K562 (cell line): ENCODE results near the gene SEPTIN2. TPM values are rescaled to one million over a fixed set of nuclear protein-coding genes. Genes with fewer than 3 reads are reported as not detected.

Source experiments
- ATF7 ChIP-seq: fragments of 450-650 bp; IDR thresholded peaks from 2 replicates; pipeline ENCODE4 v1.7.1; 2014; ENCODE audit warnings: mild to moderate bottlenecking, moderate library complexity
- CEBPB ChIP-seq: fragments of 450-650 bp; IDR thresholded peaks from 2 replicates; pipeline ENCODE4 v1.6.1; 2016; ENCODE audit warnings: missing genetic modification characterization, missing compliant biosample characterization
- CGGBP1 ChIP-seq: fragments of 250-450 bp; sonication (Bioruptor Pico); IDR thresholded peaks from 2 replicates; pipeline ENCODE4 v1.9.0; 2021; ENCODE audit warnings: mild to moderate bottlenecking
- CREBBP ChIP-seq: IDR thresholded peaks from one replicate; pipeline ENCODE4 v1.6.1; 2012; ENCODE audit warnings: low read depth, mild to moderate bottlenecking, control low read depth, inconsistent platforms, low read length
- CXXC5 ChIP-seq: fragments of 250-450 bp; sonication (Bioruptor Pico); IDR thresholded peaks from 2 replicates; pipeline ENCODE4 v1.8.0; 2022; ENCODE audit warnings: inconsistent platforms, mild to moderate bottlenecking, moderate library complexity
- DMBX1 ChIP-seq: fragments of 250-450 bp; sonication (Bioruptor Pico); IDR thresholded peaks from 2 replicates; pipeline ENCODE4 v1.8.0; 2022; ENCODE audit warnings: inconsistent platforms, mild to moderate bottlenecking, moderate library complexity, borderline replicate concordance
- DPF2 ChIP-seq: fragments of 450-650 bp; IDR thresholded peaks from 2 replicates; pipeline ENCODE4 v1.6.1; 2016
- ETV1 ChIP-seq: fragments of 450-650 bp; conservative IDR thresholded peaks from 2 replicates; pipeline ENCODE4 v1.6.1; 2016; ENCODE audit warnings: missing genetic modification characterization, control low read depth, low read depth, missing compliant biosample characterization
- ID3 ChIP-seq, 2 experiments: fragments of 250-450 bp in 1 of 2; fragments of 450-650 bp in 1 of 2; sonication (Bioruptor Pico) in 1 of 2; IDR thresholded peaks; 2 replicates each; pipeline versions ENCODE4 v1.6.1 to v1.8.0; 2016 to 2021; ENCODE audit warnings: mild to moderate bottlenecking in 2 of 2, moderate library complexity in 2 of 2, missing compliant biosample characterization in 1 of 2, missing genetic modification characterization in 1 of 2
- IRF9 ChIP-seq: fragments of 450-650 bp; IDR thresholded peaks from 2 replicates; pipeline ENCODE4 v1.6.1; 2016; ENCODE audit warnings: missing biosample characterization, missing genetic modification characterization
- LARP7 ChIP-seq: fragments of 450-650 bp; IDR thresholded peaks from 2 replicates; pipeline ENCODE4 v1.6.1; 2016
- LEF1 ChIP-seq: fragments of 450-650 bp; IDR thresholded peaks from 2 replicates; pipeline ENCODE4 v1.6.1; 2016; ENCODE audit warnings: mild to moderate bottlenecking
- MBD1 ChIP-seq: fragments of 250-450 bp; sonication (Bioruptor Pico); IDR thresholded peaks from 2 replicates; pipeline ENCODE4 v1.8.0; 2022; ENCODE audit warnings: inconsistent platforms
- MXD1 ChIP-seq: fragments of 250-450 bp; sonication (Bioruptor Pico); IDR thresholded peaks from 2 replicates; pipeline ENCODE4 v1.8.0; 2021; ENCODE audit warnings: borderline replicate concordance, mild to moderate bottlenecking, moderate library complexity; ENCODE audit not compliant: poor library complexity, severe bottlenecking
- MYC ChIP-seq, 2 experiments: fragments of 250-450 bp in 1 of 2; sonication (Bioruptor Pico) in 1 of 2; IDR thresholded peaks; 2 replicates each; pipeline versions ENCODE4 v1.5.1 to v1.6.1; 2012 to 2021; ENCODE audit warnings: low read depth in 2 of 2, borderline replicate concordance in 1 of 2, improper control_type of control experiment in 1 of 2, low read length in 1 of 2, mild to moderate bottlenecking in 1 of 2, moderate library complexity in 1 of 2
- PCBP1 ChIP-seq: fragments of 200-400 bp; formaldehyde crosslinking; IDR thresholded peaks from 2 replicates; pipeline ENCODE4 v1.6.1; 2018; ENCODE audit warnings: mild to moderate bottlenecking, low read depth, low read length; ENCODE audit not compliant: poor library complexity, severe bottlenecking
- PHF20 ChIP-seq: fragments of 450-650 bp; IDR thresholded peaks from 2 replicates; pipeline ENCODE4 v1.6.1; 2018; ENCODE audit not compliant: partially characterized antibody
- POLR2H ChIP-seq: IDR thresholded peaks from 2 replicates; pipeline ENCODE4 v1.6.1; 2016; ENCODE audit warnings: missing genetic modification characterization, low read depth, mild to moderate bottlenecking, control low read depth, missing compliant biosample characterization, moderate library complexity
- ZFX ChIP-seq: sonication (generic); formaldehyde crosslinking; IDR thresholded peaks from 2 replicates; pipeline ENCODE4 v1.8.0; 2022; ENCODE audit warnings: mild to moderate bottlenecking, missing genetic modification reagents, moderate library complexity
- ZNF668 ChIP-seq: fragments of 250-450 bp; sonication (Bioruptor Pico); IDR thresholded peaks from 2 replicates; pipeline ENCODE4 v1.8.0; 2022; ENCODE audit warnings: mild to moderate bottlenecking, inconsistent platforms
- ZNF699 ChIP-seq: fragments of 250-450 bp; sonication (Bioruptor Pico); IDR thresholded peaks from 2 replicates; pipeline ENCODE4 v1.8.0; 2021; ENCODE audit warnings: mild to moderate bottlenecking, moderate library complexity; ENCODE audit not compliant: insufficient replicate concordance
- polyA plus RNA-seq, 8 experiments: library from polyadenylated mRNA; depleted of rRNA in 4 of 8; stranded (reverse) in 5 of 8; unstranded in 3 of 8; fragments of >200 nt; fragmentation: Nextera tagmentation in 2 of 8; fragmentation: Illumina TruSeq in 1 of 8; extraction: Ambion mirVana in 2 of 8; extraction: Trizol in 1 of 8; gene quantifications; 2 replicates each; pipeline versions ENCODE4 v1.2.1 to v1.2.3, GENCODE V29; 2011 to 2014; ENCODE audit warnings: inconsistent platforms in 1 of 8, missing spikeins in 1 of 8
- total RNA-seq, 7 experiments: library from RNA; depleted of rRNA in 6 of 7; stranded (reverse); fragments of >200 nt in 6 of 7; fragmentation: Illumina TruSeq in 2 of 7; extraction: Trizol in 2 of 7; gene quantifications; 2 replicates each; pipeline versions ENCODE4 v1.2.1 to v1.2.3, GENCODE V29; 2011 to 2021; ENCODE audit warnings: low replicate concordance in 1 of 7

Gene SEPTIN2
- total and polyA plus RNA-seq, 9 of the 15 experiments (the other 6 are each of a cell fraction or from before 2014, with no cell fraction given) = 121 to 367 (median 166) TPM

GRCh38 chr2:241279413-241279812 is 36.3 kb upstream of the SEPTIN2 start (continued):
- TF ChIP-seq MBD1 (CRISPR knock-in tag) (no peak), ZNF668 (0 out of 2 replicates have a peak, but pooled peaks have one; percentile 54), ETV1 (no peak), DMBX1 (CRISPR knock-in tag) (peak; percentile 57; the same call in 1 of the 2 replicates), CGGBP1 (CRISPR knock-in tag) (no peak), MXD1 (CRISPR knock-in tag) (peak; percentile 29), CXXC5 (0 out of 2 replicates have a peak, but pooled peaks have one; percentile 47), POLR2H (tag) (0 out of 2 replicates have a peak, but pooled peaks have one; percentile 32), MYC (IDR thresholded peaks at IDR 0.05; ENCODE audit: low read depth, low read length) (peak; percentile 73), MYC (CRISPR knock-in tag; IDR thresholded peaks at IDR 0.05; ENCODE audit: borderline replicate concordance, low read depth) (no peak), LEF1 (peak; percentile 64; the same call in 1 of the 2 replicates), IRF9 (tag) (peak; percentile 95), CREBBP (no peak), DPF2 (peak; percentile 50; the same call in 1 of the 2 replicates), ZFX (CRISPR knock-in tag) (0 out of 2 replicates have a peak, but pooled peaks have one; percentile 19), ID3 (CRISPR knock-in tag; IDR thresholded peaks at IDR 0.05) (no peak), ID3 (tag; IDR thresholded peaks at IDR 0.05) (peak; percentile 78; the same call in 1 of the 2 replicates), CEBPB (tag) (peak; percentile 96), ATF7 (peak; percentile 83), LARP7 (no peak), ZNF699 (CRISPR knock-in tag) (no peak), PHF20 (no peak), PCBP1 (no peak)
